Sigmoid colon (tissue), 4 donors: ENCODE results near the gene STAP2.

Experiments used
- EP300 ChIP-seq, 4 donors: sonication (generic); formaldehyde crosslinking; IDR thresholded peaks; one replicate each; pipeline ENCODE4 v1.6.1; 2017; ENCODE audit warnings: antibody characterized with exemption in 4 of 4
- POLR2A ChIP-seq, 2 donors: fragments of 450-650 bp; IDR thresholded peaks; one replicate each; pipeline ENCODE4 v1.6.1; 2016; ENCODE audit warnings: antibody characterized with exemption in 2 of 2, mild to moderate bottlenecking in 2 of 2, moderate library complexity in 2 of 2
- TF ChIP-seq, protein P1 (sequence below), 4 experiments: fragments of 450-650 bp in 3 of 4; fragments of 200-600 bp in 1 of 4; IDR thresholded peaks; one replicate each; pipeline ENCODE4 v1.5.1; 2016 to 2019; ENCODE audit warnings: antibody characterized with exemption in 4 of 4, mild to moderate bottlenecking in 3 of 4, moderate library complexity in 2 of 4

DNA sequence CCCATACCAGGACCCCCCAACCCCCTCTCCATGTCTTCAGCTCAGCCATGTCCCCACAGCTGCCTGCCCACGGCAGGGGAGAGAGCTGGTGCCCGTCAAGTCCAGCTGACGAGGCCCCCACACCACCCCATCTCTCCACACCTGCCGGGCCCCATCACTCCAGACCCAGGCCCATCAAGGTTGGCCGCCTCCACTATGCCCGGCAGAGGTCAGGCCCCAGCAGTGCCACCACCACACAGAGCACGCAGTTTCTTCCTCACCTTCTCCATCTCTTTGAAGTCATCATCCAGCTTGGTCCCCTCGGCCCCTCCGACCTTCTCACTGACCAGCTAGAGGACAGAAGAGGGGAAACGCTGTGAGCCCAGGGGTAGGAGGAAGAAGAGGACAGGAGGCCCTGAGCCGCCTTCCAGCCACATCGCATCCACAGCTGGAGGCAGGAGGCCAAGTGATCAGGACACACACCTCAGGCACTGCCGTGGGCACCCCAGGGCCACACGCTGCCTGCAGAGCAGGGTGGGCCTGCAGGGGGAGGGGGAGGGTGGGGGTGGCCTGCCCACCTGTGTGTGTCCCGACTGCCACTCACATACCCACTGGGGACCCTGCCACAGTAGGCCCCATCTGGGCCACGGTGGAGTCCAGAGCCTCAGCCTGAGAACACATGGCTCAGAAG lies 28.2 kb upstream of the STAP2 start:
- TF ChIP-seq, protein P1, sequence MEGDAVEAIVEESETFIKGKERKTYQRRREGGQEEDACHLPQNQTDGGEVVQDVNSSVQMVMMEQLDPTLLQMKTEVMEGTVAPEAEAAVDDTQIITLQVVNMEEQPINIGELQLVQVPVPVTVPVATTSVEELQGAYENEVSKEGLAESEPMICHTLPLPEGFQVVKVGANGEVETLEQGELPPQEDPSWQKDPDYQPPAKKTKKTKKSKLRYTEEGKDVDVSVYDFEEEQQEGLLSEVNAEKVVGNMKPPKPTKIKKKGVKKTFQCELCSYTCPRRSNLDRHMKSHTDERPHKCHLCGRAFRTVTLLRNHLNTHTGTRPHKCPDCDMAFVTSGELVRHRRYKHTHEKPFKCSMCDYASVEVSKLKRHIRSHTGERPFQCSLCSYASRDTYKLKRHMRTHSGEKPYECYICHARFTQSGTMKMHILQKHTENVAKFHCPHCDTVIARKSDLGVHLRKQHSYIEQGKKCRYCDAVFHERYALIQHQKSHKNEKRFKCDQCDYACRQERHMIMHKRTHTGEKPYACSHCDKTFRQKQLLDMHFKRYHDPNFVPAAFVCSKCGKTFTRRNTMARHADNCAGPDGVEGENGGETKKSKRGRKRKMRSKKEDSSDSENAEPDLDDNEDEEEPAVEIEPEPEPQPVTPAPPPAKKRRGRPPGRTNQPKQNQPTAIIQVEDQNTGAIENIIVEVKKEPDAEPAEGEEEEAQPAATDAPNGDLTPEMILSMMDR (IDR thresholded peaks at IDR 0.05), result no peak
- TF ChIP-seq POLR2A (IDR thresholded peaks at IDR 0.05) (no peak), EP300 (IDR thresholded peaks at IDR 0.05) (no peak)
